Thyroid gland (tissue), 4 donors: ENCODE data around the gene SYNPO2.
"Not testable (repeated sequence)": the region's sequence is repeated elsewhere in the genome, so short reads cannot be mapped to it uniquely, and the experiment has no call there.

Experiments
- CTCF ChIP-seq, 6 experiments: fragments of 200-600 bp in 3 of 6; fragments of 450-650 bp in 3 of 6; sonication (generic) in 3 of 6; IDR thresholded peaks; one replicate each; pipeline ENCODE4 v1.5.1; 2016 to 2019; ENCODE audit warnings: antibody characterized with exemption in 6 of 6, mild to moderate bottlenecking in 2 of 6, inconsistent platforms in 1 of 6, moderate library complexity in 1 of 6
- POLR2A ChIP-seq, 2 donors: fragments of 450-650 bp; IDR thresholded peaks; one replicate each; pipeline ENCODE4 v1.6.1; 2017; ENCODE audit warnings: antibody characterized with exemption in 2 of 2, mild to moderate bottlenecking in 2 of 2, moderate library complexity in 1 of 2

GRCh38 chr4:119003001-119003400, 114.3 kb downstream of the SYNPO2 start:
- TF ChIP-seq CTCF, POLR2A (IDR thresholded peaks at IDR 0.05): not testable (repeated sequence)
